Stimulated activated CD4-positive, alpha-beta T cell treated with anti-CD3 and anti-CD28 coated beads, TNF-alpha, amount 100 ng/mL, for 4 hours (primary cell): Measurements from ENCODE around the gene RIMBP2.

Source experiments
- DNase-seq, 3 experiments: peaks; one replicate each; pipeline ENCODE4 v3.0.0-alpha.2; 2020; ENCODE audit warnings: low read depth in 3 of 3

RIMBP2 gene

DNA sequence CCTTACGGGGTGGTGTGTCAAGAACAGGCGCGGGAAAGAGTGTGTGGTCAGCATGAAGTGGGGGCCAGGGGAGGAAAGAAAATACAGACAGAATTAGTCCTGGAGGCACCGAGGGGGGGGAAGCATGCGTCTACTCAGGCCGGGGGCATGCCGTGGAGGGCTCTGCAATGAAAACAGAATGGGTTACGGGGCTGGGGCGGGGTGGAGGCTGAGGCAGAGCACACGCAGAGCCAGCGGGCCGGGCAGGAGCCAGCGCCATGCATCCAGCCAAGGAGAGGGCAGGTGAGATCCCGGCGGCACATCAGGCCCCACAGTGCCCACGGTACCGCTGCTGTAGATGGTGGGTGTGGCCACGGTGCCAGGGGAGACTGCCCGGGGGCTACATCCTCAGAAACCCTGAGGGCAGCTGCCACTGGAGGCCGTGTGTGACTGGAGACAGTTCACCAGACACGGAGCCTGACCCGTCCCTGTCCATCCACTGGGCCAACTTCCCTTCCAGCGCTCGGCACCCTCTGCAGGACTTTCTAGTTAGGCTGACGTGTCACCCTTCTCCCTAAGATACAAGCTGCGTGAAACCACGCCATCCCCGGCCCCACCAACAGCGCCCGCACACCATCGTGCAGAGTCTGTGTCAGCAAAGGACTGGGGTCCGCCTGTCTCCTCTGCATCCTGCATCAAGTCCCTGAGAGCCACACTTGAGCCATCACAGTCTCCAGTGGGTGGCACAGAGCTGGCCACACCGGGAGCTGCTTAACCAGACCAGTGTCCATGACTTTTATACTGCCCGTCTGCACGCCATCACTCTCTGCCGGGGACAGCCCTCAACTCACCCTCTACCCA, 291.0 kb downstream of the RIMBP2 start:
- no peak for DNase-seq

- DNase-seq = no peak
These were observed 291.9 kb downstream of the RIMBP2 start for GRCh38 chr12:130423991-130424857.

- DNase-seq = no peak
These were observed 293.0 kb downstream of the RIMBP2 start for GRCh38 chr12:130423136-130423535.

GRCh38 chr12:130422676-130423075, 293.4 kb downstream of the RIMBP2 start:
- no peak for DNase-seq

DNA sequence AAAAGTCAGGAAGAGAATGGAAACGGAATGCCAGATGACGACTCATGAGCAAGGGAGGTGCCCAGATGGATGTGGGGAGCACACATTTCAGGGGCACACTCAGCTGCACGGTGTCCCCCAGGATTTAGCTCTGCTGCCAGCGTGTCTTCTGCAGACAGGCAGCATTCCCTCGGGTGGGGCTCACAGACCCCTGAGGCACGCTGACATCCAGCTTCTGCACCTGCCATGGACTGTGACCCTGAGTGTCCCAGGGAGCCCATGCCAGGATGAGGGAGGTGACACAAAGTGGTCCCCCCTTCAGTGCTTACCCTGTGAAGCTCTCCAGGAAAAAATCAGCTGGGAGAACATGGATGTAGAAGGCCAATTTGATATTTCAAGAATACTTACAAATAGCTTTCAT, 294.2 kb downstream of the RIMBP2 start:
- no peak for DNase-seq

- no peak for DNase-seq
These were observed 296.0 kb downstream of the RIMBP2 start for GRCh38 chr12:130420071-130420470.

DNA sequence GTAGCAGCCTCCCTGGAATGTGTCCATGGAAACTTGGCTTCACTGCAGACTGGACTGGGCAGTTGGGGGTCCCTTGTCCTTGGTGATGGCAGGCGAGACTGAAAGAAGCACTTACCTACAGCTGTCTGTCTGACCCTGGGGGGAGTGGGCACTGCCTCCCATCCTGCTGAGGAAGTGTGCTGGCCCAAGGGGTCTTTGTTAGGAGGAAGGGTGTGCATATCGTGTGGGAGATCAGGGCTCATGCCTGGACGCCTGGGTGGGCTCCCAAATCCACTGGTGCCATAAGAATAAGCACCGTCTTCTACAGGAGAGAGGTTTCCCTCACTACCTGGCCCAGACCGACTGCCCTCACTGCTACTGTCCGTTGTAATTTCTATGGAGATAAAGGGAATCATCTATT, 297.0 kb downstream of the RIMBP2 start:
- no peak for DNase-seq

DNA sequence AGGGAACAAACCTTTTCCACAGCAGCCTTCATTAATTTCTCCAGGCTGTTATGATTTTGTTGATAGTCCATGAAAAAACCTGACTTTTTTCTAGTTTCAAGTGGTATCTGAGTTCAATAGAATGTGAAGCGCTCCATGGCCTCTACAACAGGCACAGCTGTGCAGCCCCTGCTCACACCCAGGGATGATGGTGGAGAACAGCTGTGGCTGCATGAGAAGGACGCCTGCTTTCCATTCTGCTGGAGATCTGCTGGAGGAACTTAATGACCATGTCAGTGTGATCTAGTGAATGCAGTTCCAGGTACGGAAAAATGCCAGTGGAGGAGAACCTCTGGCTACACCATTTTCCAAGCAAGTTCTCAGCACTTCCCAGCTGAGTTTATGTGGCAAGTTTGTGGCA, 297.8 kb downstream of the RIMBP2 start:
- DNase-seq = no peak

- no peak for DNase-seq
These were observed 301.7 kb downstream of the RIMBP2 start for GRCh38 chr12:130414381-130414780.

- DNase-seq = no peak
These were observed 302.2 kb downstream of the RIMBP2 start for GRCh38 chr12:130413909-130414308.

GRCh38 chr12:130412384-130412783, 303.7 kb downstream of the RIMBP2 start:
- DNase-seq = no peak

DNA sequence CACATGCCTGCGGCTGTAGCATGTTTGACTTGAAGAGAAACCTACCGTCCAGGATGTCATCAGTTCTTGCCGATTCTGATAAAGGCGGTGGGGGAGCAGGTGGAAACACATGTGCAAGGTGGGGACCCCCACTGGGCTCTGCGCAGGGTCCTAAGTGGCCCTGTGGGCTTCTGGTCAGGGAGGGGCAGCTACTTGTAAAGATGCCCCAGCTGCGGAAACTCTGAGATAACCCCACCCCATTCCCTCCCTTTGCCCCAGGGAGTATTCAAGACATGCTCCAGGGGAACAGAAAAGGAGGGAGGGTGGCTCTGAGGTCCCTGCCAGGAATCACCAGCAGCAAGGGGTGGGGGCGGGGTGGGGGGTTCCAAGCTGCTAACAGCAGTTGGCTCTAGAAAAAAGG, 310.8 kb downstream of the RIMBP2 start:
- DNase-seq = no peak

DNA sequence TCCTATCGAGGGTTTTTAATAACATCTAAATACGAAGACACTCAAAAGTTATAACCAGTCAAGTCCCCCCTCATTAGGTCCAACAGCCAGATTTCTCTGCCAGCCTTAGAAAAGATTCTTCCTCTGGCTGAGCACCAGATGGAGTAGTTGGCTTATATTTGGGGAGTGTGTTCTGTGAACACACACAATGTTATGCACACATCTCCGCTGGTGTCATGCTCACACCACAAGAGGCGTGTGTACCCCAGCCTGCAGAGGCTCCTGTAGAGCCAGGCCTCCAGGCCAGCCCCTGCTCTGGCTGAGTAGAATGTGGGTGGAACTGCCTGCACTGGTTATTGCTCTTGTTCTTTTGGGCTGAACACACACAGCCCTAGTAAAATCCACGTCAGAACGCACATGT, 314.4 kb downstream of the RIMBP2 start:
- DNase-seq = no peak

- no peak for DNase-seq
These were observed 317.8 kb downstream of the RIMBP2 start for GRCh38 chr12:130398100-130398848.

DNA sequence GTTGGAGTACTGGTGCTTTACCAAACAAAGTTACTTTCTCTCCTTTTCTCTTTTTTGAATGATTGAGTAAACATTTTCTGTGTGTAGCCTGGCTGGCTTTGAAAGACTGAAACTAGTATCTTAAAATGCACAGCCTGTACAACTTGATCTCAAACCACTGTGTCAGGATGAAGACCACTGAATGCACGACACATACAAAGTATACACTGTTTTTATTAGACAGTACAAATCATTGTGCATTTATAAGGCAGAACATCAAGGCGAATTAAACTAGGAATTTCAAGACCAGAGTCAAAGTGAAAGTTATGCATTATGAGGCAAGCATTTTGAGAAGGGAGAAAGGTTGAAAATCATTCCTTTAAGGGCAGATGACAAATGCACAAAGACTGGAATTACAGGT, 319.4 kb downstream of the RIMBP2 start:
- no peak for DNase-seq

GRCh38 chr12:130394906-130395305, 321.2 kb downstream of the RIMBP2 start:
- no peak for DNase-seq

- DNase-seq = no peak
These were observed 324.9 kb downstream of the RIMBP2 start for GRCh38 chr12:130391186-130391585.

DNA sequence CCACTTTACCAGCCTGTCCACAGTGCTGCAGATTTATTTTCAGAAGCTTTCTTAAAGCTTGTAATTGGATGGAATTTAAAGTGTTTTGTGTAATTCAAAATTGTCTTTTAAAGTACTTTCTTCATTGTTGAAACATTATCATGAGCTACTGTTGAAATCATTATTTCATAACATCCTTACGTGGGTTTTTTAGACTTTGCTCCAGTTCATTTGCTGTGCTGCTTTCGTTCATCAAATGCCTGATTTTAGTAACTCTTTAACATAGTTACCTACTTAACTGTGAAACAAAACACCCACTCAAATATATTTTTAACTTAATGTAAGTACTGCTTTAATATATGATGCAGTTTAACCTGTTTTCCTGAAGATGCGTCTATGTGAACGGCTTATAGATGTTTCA, 330.9 kb downstream of the RIMBP2 start:
- DNase-seq = no peak

- no peak for DNase-seq
These were observed 331.9 kb downstream of the RIMBP2 start for GRCh38 chr12:130384234-130384633.

GRCh38 chr12:130382818-130383217, 333.3 kb downstream of the RIMBP2 start:
- no peak for DNase-seq

DNA sequence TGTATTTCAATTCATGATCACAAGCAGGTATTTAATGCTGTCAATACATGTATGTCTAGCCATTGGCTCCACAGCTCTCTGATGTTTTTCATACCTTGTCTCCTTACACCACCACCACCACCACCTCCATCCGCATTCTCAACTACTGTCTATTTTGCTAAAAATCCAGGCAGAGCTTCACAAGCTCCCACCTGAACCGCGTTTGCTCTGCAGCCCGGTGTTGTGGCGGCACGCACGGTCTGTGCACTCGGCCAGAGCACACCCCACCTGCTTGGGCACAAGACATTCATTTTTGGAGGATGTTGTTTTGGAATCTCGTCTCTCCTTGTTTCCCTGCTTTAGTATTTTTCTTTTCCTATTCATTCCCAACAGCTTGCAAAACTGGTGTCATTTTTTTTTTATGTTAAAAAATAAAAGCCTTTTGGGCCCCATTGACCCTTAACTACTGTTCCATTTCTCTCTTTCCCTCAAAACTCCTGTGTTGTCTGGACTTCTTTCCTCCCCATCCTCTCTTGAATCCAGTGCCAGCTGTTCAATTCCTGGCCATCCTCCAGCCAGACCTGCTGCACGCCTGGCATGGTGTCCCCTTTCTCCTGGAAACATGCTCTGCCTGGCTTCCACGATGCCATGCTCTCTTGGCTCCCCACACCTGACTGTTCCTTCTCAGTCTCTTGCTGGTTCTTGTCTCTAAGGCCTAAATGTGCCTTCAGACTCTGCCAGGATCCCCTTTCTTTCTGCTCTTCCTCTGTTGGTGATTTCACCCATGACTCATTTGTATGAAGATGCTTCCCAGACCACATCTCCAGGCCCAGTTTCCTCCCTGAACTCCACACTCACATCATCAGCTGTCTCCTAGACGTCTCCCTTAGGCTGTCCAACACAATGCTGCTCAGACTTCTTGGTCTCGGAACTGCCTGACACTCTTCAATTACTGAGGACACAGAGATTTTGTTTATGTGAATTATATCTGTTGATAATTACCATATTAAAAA, 340.5 kb downstream of the RIMBP2 start:
- no peak for DNase-seq
